ENCODE measurements around the gene AFAP1L1. TPM values are rescaled to one million over a fixed set of nuclear protein-coding genes. Genes with fewer than 3 reads are reported as not detected.

Gene AFAP1L1
- total and polyA plus RNA-seq, 9 of the 15 experiments (the other 6 are each of a cell fraction or from before 2014, with no cell fraction given) = 0.01 to 0.12 (median 0.03) TPM; not detected in 4

GRCh38 chr5:149228618-149229297, 42.9 kb upstream of the AFAP1L1 start:
- Histone ChIP-seq H3K36me3 (ENCODE audit: control insufficient read depth, insufficient read depth, low read length) (no peaks in the 10 kb centered on the region), H3K27me3 (ENCODE audit: control insufficient read depth in 2 of 2, insufficient read depth in 2 of 2, low read length in 2 of 2) (peaks cover 7 to 13% of the 10 kb centered on the region in 2 experiments; a peak in 4 of 5 replicates), H4K20me1 (replicated peaks; ENCODE audit: control insufficient read depth, insufficient read depth, low read length) (no peaks in the 10 kb centered on the region), H2AFZ (ENCODE audit: low read depth, low read length) (no peak overlapping the region), H3K79me2 (ENCODE audit: control insufficient read depth, insufficient read depth, low read length) (no peaks in the 10 kb centered on the region), H3K9ac (ENCODE audit: insufficient read depth in 1 of 2, low read depth in 2 of 2, low read length in 2 of 2) (no peak overlapping the region), H3K27ac (ENCODE audit: extremely low read depth, low read depth, low read length) (no peak overlapping the region), H3K9me3 (replicated peaks; ENCODE audit: control insufficient read depth, insufficient read depth, low read depth, low read length) (no peaks in the 10 kb centered on the region), H3K9me1 (ENCODE audit: control insufficient read depth, insufficient read depth, low read length) (no peaks in the 10 kb centered on the region), H3K4me3 (no peak overlapping the region), H3K4me2 (ENCODE audit: insufficient read depth, low read length) (no peak overlapping the region), H3K4me1 (replicated peaks in 1 of 2; ENCODE audit: control insufficient read depth in 2 of 2, insufficient read depth in 2 of 2, low read length in 2 of 2) (no peaks in the 10 kb centered on the region; a peak in 1 of 5 replicates)
- CTCF ChIA-PET (ENCODE audit: low intra/inter-chr PET ratio) = interaction anchor here (0.6 kb wide), 1 partner anchor 84 kb away, joined by 3 read pairs; no protein-coding TSS in a partner anchor
- intact Hi-C loops (cut with micrococcal nuclease) (loop anchor here (1.0 kb wide), 1 partner anchor 87 kb away; the partner anchor contains the start of gene ABLIM3), in situ Hi-C loops (cut with MboI) (no loop called here)
- FAIRE-seq = peak; percentile 83
- WGBS (ENCODE audit: insufficient coverage, low coverage, missing lambda C conversion rate) = 7% methylated on average over 5 of the region's 5 CpGs
- DNase-seq (ENCODE audit: extremely low read depth in 1 of 4, low spot score in 3 of 4) = peak; percentile 31 to 56 (median 40)
- POLR2A ChIA-PET = no interaction called here
- no TSS peak for BruUV-seq (replicated peaks)
- ATAC-seq = peak; percentile 96
- no peak for TF ChIP-seq ZNF277 (CRISPR knock-in tag; IDR thresholded peaks at IDR 0.05; ENCODE audit: borderline replicate concordance)
- TF ChIP-seq HSF4 (CRISPR knock-in tag; IDR thresholded peaks at IDR 0.05; ENCODE audit: borderline replicate concordance) = no peak
- 0 out of 2 replicates have a peak, but pooled peaks have one; percentile 6 for TF ChIP-seq CXXC5 (CRISPR knock-in tag; IDR thresholded peaks at IDR 0.05)
- TF ChIP-seq NELFE (IDR thresholded peaks at IDR 0.05; ENCODE audit: insufficient read depth, insufficient read length) = no peak
- no peak for TF ChIP-seq HMGXB4 (CRISPR knock-in tag; IDR thresholded peaks at IDR 0.05)
- no peak for TF ChIP-seq FOXA1 (IDR thresholded peaks at IDR 0.05; ENCODE audit: borderline replicate concordance)
- TF ChIP-seq ZNF408 (CRISPR knock-in tag; IDR thresholded peaks at IDR 0.05; ENCODE audit: low read depth) = no peak
- TF ChIP-seq ZNF431 (CRISPR knock-in tag; IDR thresholded peaks at IDR 0.05) = no peak
- TF ChIP-seq ETS2 (tag; IDR thresholded peaks at IDR 0.05; ENCODE audit: borderline replicate concordance, poor library complexity, severe bottlenecking) = no peak
- TF ChIP-seq LEF1 (IDR thresholded peaks at IDR 0.05) = no peak

Measured in K562 (cell line).